Right lobe of liver (tissue), 6 donors: ENCODE data around the gene PRKCZ. TPM values are rescaled to one million over a fixed set of nuclear protein-coding genes. Genes with fewer than 3 reads are reported as not detected.

Source experiments
- ATAC-seq, 4 donors: fragments of 200-7000 bp; cut with Tn5 transposase; one replicate each; pipeline ENCODE4 v1.9.1; 2020; ENCODE audit warnings: mild to moderate bottlenecking in 4 of 4, moderate library complexity in 4 of 4
- DNase-seq, 3 donors: peaks; one replicate each; pipeline ENCODE4 v3.0.0-alpha.2; 2020
- H3K27ac ChIP-seq, 3 donors: fragments of 200-600 bp; one replicate each; pipeline ENCODE4 v1.8.0; 2022
- H3K27me3 ChIP-seq, 2 donors: fragments of 200-600 bp; one replicate each; pipeline ENCODE4 v1.8.0; 2022
- H3K36me3 ChIP-seq, 4 donors: fragments of 200-600 bp; sonication (generic) in 1 of 4; one replicate each; pipeline versions ENCODE4 v1.5.1 to v1.8.0; 2017 to 2022; ENCODE audit warnings: control low read depth in 1 of 4
- H3K4me1 ChIP-seq, 4 donors: fragments of 200-600 bp; sonication (generic) in 1 of 4; one replicate each; pipeline versions ENCODE4 v1.5.1 to v1.8.0; 2017 to 2022; ENCODE audit warnings: control low read depth in 1 of 4
- H3K4me3 ChIP-seq, 3 donors: fragments of 200-600 bp; one replicate each; pipeline ENCODE4 v1.8.0; 2022
- H3K9me3 ChIP-seq, 4 donors: fragments of 200-600 bp; sonication (generic) in 1 of 4; one replicate each; pipeline versions ENCODE4 v1.5.1 to v1.8.0; 2017 to 2022; ENCODE audit warnings: control low read depth in 1 of 4
- CTCF ChIP-seq, 4 donors: fragments of 200-600 bp in 3 of 4; fragments of 450-650 bp in 1 of 4; IDR thresholded peaks; one replicate each; pipeline versions ENCODE4 v1.5.1 to v1.8.0; 2016 to 2022; ENCODE audit warnings: antibody characterized with exemption in 4 of 4, mild to moderate bottlenecking in 2 of 4
- POLR2A ChIP-seq: fragments of 450-650 bp; IDR thresholded peaks from one replicate; pipeline ENCODE4 v1.6.1; 2017; ENCODE audit warnings: antibody characterized with exemption, mild to moderate bottlenecking
- WGBS: methylation state at CpG from one replicate; pipeline ENCODE4 v1.1.6; 2018; ENCODE audit warnings: low coverage, low lambda C conversion rate; ENCODE audit not compliant: insufficient coverage; ENCODE audit errors: missing lambda C conversion rate; 5-methylcytosine and 5-hydroxymethylcytosine counted together
- intact Hi-C, 2 donors: fragments of 100-400 bp; cut with DNase I; formaldehyde crosslinking; loops; one replicate each; pipeline versions ENCODE4 v1.11.2 to v1.14.1; 2022
- total RNA-seq, 6 experiments: library from RNA; depleted of rRNA in 2 of 6; stranded (reverse); fragments of >200 nt in 2 of 6; fragmentation: NEBNext Ultra II Directional in 3 of 6; extraction: Animal tissue kit (Norgen Biotek cat#: 25700) in 3 of 6; gene quantifications; one replicate each; pipeline versions ENCODE4 v1.1.0 to v1.2.4, GENCODE V29; 2016 to 2023
- donor health status: DM: no; HTN: yes; CAD: no.
- donor health status: DM: no; HTN: no; CAD: no.
- donor health status: DM: no; HTN: no; CAD: no.
- donor health status: DM: no; HTN: yes; CAD: no.
- donor health status: DM: no; HTN: yes; CAD: no.

The PRKCZ gene
- total RNA-seq, 6 experiments from 2014 or later: 10.3 to 20.1 (median 15.8) TPM

DNA sequence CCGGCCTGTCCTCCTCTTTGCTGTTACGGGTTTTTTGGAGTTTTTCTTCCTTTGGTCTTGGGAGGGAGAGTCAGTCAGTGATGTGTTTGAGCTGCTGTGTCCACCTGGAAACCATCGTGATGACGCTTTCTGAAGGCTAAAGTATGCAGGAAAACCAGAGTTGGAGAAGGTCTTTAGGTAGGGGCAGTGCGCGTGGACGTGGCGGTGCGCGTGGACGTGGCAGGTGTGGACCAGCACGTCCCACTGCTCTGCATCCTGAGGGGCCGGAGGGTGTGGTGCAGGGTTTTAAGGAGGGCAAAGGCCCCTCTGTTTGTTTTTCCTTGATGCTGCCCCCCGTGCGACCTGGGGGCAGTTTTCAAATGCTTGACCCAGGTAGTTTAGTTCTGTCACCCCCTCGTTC lies 29.9 kb downstream of the PRKCZ start:
- no peak for ATAC-seq
- 98% methylated on average over 8 of the region's 16 CpGs for whole genome bisulfite sequencing

DNA sequence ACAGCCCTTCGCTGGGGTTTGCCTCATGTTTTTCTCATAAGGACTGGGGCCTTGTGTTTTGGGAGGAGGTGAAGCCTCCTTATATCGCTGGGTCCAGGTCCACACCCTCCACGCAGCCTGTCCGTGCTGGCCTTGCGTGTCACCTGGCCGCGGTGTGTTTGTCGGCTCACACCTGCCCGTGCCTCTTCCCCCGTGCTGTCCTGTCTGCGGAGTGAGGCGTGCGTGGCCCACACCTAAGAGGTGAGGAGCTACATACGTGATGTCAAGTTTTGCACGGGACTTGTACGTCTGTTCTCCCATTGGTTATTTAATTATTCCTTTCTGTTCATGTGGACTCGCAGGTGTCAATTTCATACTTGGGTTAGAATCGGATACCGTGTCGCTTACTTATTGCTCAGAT lies 30.7 kb downstream of the PRKCZ start:
- no peaks in the 10 kb centered on the region for H3K27me3 ChIP-seq
- H3K4me3 ChIP-seq: no peak overlapping the region
- H3K36me3 ChIP-seq: peaks cover 0 to 2% (median 0%) of the 10 kb centered on the region in 4 donors
- no peak overlapping the region for H3K27ac ChIP-seq
- no peaks in the 10 kb centered on the region for H3K4me1 ChIP-seq
- ATAC-seq (no peak), DNase-seq (no peak)
- H3K9me3 ChIP-seq: peaks cover 0 to 9% (median 2%) of the 10 kb centered on the region in 4 donors
- intact Hi-C loops: no loop called here
- TF ChIP-seq CTCF (IDR thresholded peaks at IDR 0.05) (no peak), POLR2A (no peak)
- WGBS: 98% methylated on average over 8 of the region's 20 CpGs

More for the DNA sequence above, 29.9 kb downstream of the PRKCZ start:
- no peak overlapping the region for H3K4me3 ChIP-seq
- H3K4me1 ChIP-seq: no peaks in the 10 kb centered on the region
- H3K27me3 ChIP-seq: no peaks in the 10 kb centered on the region
- TF ChIP-seq POLR2A (no peak), CTCF (IDR thresholded peaks at IDR 0.05) (no peak)
- H3K27ac ChIP-seq: no peak overlapping the region
- peaks cover 0 to 2% (median 0%) of the 10 kb centered on the region in 4 donors for H3K36me3 ChIP-seq
- peaks cover 0 to 9% (median 2%) of the 10 kb centered on the region in 4 donors for H3K9me3 ChIP-seq
- intact Hi-C loops: no loop called here
- DNase-seq: no peak

GRCh38 chr1:2081326-2081885 lies 31.2 kb downstream of the PRKCZ start:
- 100% methylated on average over 1 of the region's 20 CpGs for WGBS
- intact Hi-C loops: no loop called here
- Histone ChIP-seq H3K27me3 (no peaks in the 10 kb centered on the region), H3K36me3 (peaks cover 0 to 2% (median 0%) of the 10 kb centered on the region in 4 donors), H3K27ac (no peak overlapping the region), H3K9me3 (peaks cover 0 to 9% (median 2%) of the 10 kb centered on the region in 4 donors), H3K4me1 (no peaks in the 10 kb centered on the region), H3K4me3 (no peak overlapping the region)
- DNase-seq (no peak), ATAC-seq (peak in 1 of 4 donors; percentile 12)
- TF ChIP-seq POLR2A (no peak), CTCF (IDR thresholded peaks at IDR 0.05) (no peak)

- H3K9me3 ChIP-seq: peaks cover 0 to 9% (median 2%) of the 10 kb centered on the region in 4 donors
- TF ChIP-seq POLR2A (no peak), CTCF (IDR thresholded peaks at IDR 0.05) (no peak)
- intact Hi-C loops: no loop called here
- ATAC-seq (no peak), DNase-seq (no peak)
- H3K27ac ChIP-seq: no peak overlapping the region
- 95% methylated on average over 10 of the region's 22 CpGs for WGBS
- H3K27me3 ChIP-seq: no peaks in the 10 kb centered on the region
- no peak overlapping the region for H3K4me3 ChIP-seq
- no peaks in the 10 kb centered on the region for H3K4me1 ChIP-seq
- H3K36me3 ChIP-seq: peaks cover 0 to 2% (median 0%) of the 10 kb centered on the region in 4 donors
Measured at GRCh38 chr1:2082064-2082463, 31.9 kb downstream of the PRKCZ start.
